Activated T-helper 1 cell treated with anti-CD3 and anti-CD28 coated beads, Interleukin-12 subunit alpha, Interleukin-12 subunit beta, Interleukin-2, Interleukin-4 antibody, amounts not matched to agents 30 ng/mL and 10 ng/mL and 1 ng/mL, durations not matched to agents 14 hours and 24 hours and 36 hours (primary cell): Measurements from ENCODE around the gene SERPINF2. TPM values are rescaled to one million over a fixed set of nuclear protein-coding genes. Genes with fewer than 3 reads are reported as not detected.
"Not testable (repeated sequence)": the region's sequence is repeated elsewhere in the genome, so short reads cannot be mapped to it uniquely, and the experiment has no call there.

Experiments used
- DNase-seq: peaks from one replicate; pipeline ENCODE4 v3.0.0; 2021; ENCODE audit warnings: low spot score
- H3K27ac Mint-ChIP-seq: one replicate; pipeline ENCODE4 v1.8.0; 2021; ENCODE audit warnings: mild to moderate bottlenecking, mixed read lengths
- H3K27me3 Mint-ChIP-seq: one replicate; pipeline ENCODE4 v1.8.0; 2022; ENCODE audit warnings: mild to moderate bottlenecking, moderate library complexity, mixed read lengths; ENCODE audit not compliant: insufficient read depth
- H3K36me3 Mint-ChIP-seq: one replicate; pipeline ENCODE4 v1.8.0; 2021; ENCODE audit warnings: low read depth, mixed read lengths
- H3K4me1 Mint-ChIP-seq: one replicate; pipeline ENCODE4 v1.8.0; 2021; ENCODE audit warnings: low read depth, mixed read lengths
- H3K4me3 Mint-ChIP-seq: one replicate; pipeline ENCODE4 v1.8.0; 2021; ENCODE audit warnings: mild to moderate bottlenecking, moderate library complexity, mixed read lengths
- H3K9me3 Mint-ChIP-seq: one replicate; pipeline ENCODE4 v1.8.0; 2021; ENCODE audit warnings: mixed read lengths
- intact Hi-C: fragments of 100-400 bp; cut with micrococcal nuclease; formaldehyde crosslinking; loops from one replicate; pipeline ENCODE4 v1.15.1; 2024
- total RNA-seq: library from RNA; stranded (reverse); gene quantifications from 2 replicates; pipeline ENCODE4 v1.2.3, GENCODE V29; 2022

Gene SERPINF2
- total RNA-seq, 1 donor from 2014 or later = 0.41 TPM

DNA sequence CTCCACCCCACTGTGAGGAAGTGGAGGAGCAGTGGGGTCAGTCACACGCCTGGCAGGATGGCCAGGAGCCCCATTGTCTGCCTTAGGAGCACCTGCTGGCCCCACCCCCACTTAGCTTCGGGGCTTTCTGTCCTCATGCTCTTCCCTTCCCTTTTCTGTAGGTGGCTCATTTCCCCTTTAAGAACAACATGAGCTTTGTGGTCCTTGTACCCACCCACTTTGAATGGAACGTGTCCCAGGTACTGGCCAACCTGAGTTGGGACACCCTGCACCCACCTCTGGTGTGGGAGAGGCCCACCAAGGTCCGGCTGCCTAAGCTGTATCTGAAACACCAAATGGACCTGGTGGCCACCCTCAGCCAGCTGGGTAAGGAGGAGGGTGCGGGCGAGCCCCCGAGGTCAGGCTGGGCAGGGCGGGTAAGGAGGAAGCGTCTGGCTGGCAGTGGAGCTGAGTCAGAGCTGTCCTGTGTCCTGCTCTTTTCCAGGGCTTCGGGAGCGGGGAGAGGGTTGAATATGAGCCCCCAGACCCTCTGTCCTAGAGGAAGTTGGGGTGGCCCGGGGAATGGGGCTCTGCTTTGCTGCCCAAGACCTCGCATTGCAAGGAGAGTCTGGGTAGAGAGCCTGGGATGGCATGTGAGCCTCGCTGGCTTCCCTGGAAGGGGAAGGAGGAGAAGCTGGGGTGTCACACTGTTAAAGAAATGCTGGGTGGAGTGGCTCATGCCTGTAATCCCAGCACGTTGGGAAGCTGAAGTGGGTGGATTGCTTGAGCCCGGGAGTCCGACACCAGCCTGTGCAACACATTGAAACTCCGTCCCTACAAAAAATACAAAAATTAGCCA lies 10.0 kb downstream of the SERPINF2 start:
- Mint-ChIP-seq H3K36me3 (no peaks in the 10 kb centered on the region), H3K4me1 (no peaks in the 10 kb centered on the region), H3K9me3 (no peaks in the 10 kb centered on the region), H3K4me3 (no peak overlapping the region), H3K27ac (no peak overlapping the region), H3K27me3 (peaks cover 2% of the 10 kb centered on the region)
- intact Hi-C loops = no loop called here
- DNase-seq = no peak

DNA sequence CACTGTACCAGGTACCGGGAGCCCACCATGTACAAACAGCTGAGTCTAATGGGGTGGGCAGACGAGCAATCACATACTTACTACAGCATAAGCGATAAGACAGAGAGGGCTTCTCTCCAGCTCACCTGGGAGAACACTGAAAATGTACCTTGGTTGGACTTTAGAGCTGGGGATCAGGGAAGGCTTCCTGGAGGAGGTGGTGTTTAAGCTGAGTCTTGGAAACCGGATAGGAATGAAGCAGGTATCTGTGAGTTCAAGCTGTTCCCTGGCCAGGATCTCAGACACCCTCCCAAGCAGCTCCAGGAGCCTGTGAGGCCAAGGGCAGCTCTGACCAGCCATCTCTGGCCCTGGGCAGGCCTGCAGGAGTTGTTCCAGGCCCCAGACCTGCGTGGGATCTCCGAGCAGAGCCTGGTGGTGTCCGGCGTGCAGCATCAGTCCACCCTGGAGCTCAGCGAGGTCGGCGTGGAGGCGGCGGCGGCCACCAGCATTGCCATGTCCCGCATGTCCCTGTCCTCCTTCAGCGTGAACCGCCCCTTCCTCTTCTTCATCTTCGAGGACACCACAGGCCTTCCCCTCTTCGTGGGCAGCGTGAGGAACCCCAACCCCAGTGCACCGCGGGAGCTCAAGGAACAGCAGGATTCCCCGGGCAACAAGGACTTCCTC lies 11.2 kb downstream of the SERPINF2 start:
- no peak overlapping the region for H3K27ac Mint-ChIP-seq
- no peak for DNase-seq
- no peaks in the 10 kb centered on the region for H3K36me3 Mint-ChIP-seq
- no peak overlapping the region for H3K4me3 Mint-ChIP-seq
- intact Hi-C loops = no loop called here
- peaks cover 6% of the 10 kb centered on the region for H3K27me3 Mint-ChIP-seq
- no peaks in the 10 kb centered on the region for H3K9me3 Mint-ChIP-seq
- no peaks in the 10 kb centered on the region for H3K4me1 Mint-ChIP-seq

DNA sequence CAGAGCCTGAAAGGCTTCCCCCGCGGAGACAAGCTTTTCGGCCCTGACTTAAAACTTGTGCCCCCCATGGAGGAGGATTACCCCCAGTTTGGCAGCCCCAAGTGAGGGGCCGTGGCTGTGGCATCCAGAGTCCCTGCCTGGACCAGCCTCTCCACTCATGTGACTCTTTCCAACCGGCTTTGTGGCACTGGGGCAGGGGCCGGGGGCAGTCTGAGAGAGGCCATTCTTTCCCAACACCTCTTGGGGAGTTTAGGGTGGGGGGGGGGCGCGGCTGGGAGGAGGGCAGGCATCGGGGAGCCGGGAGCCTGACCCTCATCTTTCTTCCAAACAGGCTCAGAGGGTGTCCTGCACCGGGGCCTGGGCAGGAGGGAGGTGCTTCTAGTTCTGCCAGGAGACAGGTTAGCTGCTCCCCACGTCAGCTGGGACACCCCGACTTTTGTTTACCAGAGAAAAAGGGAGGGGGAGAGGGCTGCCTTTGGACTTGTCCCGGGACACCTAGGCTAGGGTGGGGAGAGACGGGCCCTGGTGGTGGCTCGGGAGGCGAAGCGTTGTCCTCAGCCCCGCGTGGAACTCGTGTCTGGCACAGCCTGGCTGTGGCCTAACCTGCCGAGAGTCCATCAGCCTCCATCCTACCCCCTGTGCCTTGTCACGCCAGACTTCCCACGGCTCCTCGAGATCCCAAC lies 11.9 kb downstream of the SERPINF2 start:
- no peak overlapping the region for H3K27ac Mint-ChIP-seq
- H3K4me1 Mint-ChIP-seq = no peaks in the 10 kb centered on the region

DNA sequence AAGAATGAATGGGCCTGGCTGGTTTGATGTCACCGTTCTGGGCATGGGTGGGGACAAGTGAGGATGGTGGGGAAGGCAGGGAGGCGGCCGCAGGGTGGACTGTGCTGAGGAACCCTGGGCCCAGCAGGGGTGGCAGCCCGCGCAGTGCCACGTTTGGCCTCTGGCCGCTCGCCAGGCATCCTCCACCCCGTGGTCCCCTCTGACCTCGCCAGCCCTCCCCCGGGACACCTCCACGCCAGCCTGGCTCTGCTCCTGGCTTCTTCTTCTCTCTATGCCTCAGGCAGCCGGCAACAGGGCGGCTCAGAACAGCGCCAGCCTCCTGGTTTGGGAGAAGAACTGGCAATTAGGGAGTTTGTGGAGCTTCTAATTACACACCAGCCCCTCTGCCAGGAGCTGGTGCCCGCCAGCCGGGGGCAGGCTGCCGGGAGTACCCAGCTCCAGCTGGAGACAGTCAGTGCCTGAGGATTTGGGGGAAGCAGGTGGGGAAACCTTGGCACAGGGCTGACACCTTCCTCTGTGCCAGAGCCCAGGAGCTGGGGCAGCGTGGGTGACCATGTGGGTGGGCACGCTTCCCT lies 12.7 kb downstream of the SERPINF2 start:
- Mint-ChIP-seq H3K27me3 (peaks cover 5% of the 10 kb centered on the region), H3K27ac (no peak overlapping the region), H3K4me1 (no peaks in the 10 kb centered on the region), H3K9me3 (no peaks in the 10 kb centered on the region), H3K36me3 (no peaks in the 10 kb centered on the region), H3K4me3 (no peak overlapping the region)
- intact Hi-C loops = no loop called here
- no peak for DNase-seq

More for the DNA sequence above, 11.9 kb downstream of the SERPINF2 start:
- no peaks in the 10 kb centered on the region for H3K9me3 Mint-ChIP-seq
- H3K36me3 Mint-ChIP-seq = no peaks in the 10 kb centered on the region
- no peak for DNase-seq
- H3K27me3 Mint-ChIP-seq = peaks cover 5% of the 10 kb centered on the region
- no peak overlapping the region for H3K4me3 Mint-ChIP-seq
- intact Hi-C loops = no loop called here

DNA sequence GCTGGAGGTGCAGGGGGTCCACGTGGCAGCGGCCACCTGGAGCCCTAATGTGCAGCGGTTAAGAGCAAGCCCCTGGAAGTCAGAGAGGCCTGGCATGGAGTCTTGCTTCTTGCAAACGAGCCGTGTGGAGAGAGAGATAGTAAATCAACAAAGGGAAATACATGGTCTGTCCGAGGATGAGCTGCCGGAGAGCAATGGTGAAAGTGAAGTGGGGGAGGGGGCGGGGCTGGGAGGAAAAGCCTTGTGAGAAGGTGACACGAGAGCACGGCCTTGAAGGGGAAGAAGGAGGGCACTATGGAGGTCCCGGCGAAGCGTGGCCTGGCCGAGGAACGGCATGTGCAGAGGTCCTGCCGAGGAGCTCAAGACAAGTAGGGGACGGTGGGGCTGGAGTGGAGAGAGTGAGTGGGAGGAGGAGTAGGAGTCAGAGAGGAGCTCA lies 13.2 kb downstream of the SERPINF2 start:
- Mint-ChIP-seq H3K4me1 (no peaks in the 10 kb centered on the region), H3K27me3 (peaks cover 5% of the 10 kb centered on the region), H3K36me3 (no peaks in the 10 kb centered on the region), H3K27ac (no peak overlapping the region), H3K9me3 (no peaks in the 10 kb centered on the region), H3K4me3 (no peak overlapping the region)
- intact Hi-C loops = no loop called here
- DNase-seq = no peak

DNA sequence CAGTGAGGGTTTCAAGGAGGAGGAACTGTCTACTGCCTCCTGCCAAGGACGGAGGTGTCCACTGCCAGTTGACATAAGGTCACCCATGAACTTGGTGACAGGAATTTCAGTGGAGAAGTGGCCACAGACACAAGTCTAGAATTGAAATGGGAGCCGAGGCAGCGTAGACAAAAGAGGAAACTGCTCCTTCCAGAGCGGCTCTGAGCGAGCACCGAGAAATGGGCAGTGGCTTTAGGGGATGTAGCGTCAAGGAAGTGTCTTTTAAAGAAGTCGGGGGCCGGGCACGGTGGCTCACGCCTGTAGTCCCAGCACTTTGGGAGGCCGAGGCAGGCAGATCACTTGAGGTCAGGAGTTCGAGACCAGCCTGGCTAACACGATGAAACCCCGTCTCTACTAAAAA lies 16.1 kb downstream of the SERPINF2 start:
- Mint-ChIP-seq H3K27ac (no peak overlapping the region), H3K4me1 (peaks cover 19% of the 10 kb centered on the region), H3K36me3 (no peaks in the 10 kb centered on the region), H3K9me3 (no peaks in the 10 kb centered on the region), H3K27me3 (peaks cover 5% of the 10 kb centered on the region), H3K4me3 (no peak overlapping the region)
- intact Hi-C loops = no loop called here
- DNase-seq = no peak

DNA sequence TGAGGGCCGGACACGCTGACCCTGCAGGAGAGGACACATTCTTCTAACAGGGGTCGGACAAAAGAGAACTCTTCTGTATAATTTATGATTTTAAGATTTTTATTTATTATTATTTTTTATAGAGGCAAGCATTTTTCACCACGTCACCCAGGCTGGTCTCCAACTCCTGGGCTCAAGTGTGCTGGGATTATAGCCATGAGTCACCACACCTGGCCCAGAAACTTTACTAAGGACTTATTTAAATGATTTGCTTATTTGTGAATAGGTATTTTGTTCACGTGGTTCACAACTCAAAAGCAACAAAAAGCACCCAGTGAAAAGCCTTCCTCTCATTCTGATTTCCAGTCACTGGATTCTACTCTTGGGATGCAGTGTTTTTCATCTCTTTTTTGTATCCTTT lies 16.9 kb downstream of the SERPINF2 start:
- peaks cover 27% of the 10 kb centered on the region for H3K4me1 Mint-ChIP-seq

DNA sequence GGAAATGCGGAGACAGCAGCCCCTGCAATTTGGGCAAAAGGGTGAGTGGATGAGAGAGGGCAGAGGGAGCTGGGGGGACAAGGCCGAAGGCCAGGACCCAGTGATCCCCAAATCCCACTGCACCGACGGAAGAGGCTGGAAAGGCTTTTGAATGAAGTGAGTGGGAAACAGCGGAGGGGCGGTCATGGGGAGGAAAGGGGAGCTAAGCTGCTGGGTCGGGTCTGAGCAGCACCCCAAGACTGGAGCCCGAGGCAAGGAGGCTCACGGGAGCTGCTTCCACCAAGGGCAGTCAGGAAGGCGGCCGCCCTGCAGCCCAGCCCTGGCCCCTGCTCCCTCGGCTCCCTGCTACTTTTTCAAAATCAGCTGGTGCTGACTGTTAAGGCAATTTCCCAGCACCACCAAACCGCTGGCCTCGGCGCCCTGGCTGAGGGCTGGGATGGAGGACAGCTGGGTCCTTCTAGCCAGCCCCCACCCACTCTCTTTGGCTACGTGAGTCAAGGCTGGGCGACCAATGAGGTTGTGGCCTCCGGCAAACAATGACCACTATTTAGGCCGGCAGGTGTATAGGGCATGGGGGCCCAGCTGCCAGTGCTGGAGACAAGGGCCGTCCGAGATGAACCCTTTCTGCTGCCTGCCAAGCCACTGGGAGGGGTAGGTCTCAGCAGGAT lies 19.7 kb downstream of the SERPINF2 start:
- no peak overlapping the region for H3K4me3 Mint-ChIP-seq

More for the DNA sequence above, 16.9 kb downstream of the SERPINF2 start:
- DNase-seq = no peak
- Mint-ChIP-seq H3K36me3 (peaks cover 2% of the 10 kb centered on the region), H3K4me3 (no peak overlapping the region), H3K27me3 (peaks cover 5% of the 10 kb centered on the region), H3K9me3 (no peaks in the 10 kb centered on the region), H3K27ac (no peak overlapping the region)
- intact Hi-C loops = no loop called here

DNA sequence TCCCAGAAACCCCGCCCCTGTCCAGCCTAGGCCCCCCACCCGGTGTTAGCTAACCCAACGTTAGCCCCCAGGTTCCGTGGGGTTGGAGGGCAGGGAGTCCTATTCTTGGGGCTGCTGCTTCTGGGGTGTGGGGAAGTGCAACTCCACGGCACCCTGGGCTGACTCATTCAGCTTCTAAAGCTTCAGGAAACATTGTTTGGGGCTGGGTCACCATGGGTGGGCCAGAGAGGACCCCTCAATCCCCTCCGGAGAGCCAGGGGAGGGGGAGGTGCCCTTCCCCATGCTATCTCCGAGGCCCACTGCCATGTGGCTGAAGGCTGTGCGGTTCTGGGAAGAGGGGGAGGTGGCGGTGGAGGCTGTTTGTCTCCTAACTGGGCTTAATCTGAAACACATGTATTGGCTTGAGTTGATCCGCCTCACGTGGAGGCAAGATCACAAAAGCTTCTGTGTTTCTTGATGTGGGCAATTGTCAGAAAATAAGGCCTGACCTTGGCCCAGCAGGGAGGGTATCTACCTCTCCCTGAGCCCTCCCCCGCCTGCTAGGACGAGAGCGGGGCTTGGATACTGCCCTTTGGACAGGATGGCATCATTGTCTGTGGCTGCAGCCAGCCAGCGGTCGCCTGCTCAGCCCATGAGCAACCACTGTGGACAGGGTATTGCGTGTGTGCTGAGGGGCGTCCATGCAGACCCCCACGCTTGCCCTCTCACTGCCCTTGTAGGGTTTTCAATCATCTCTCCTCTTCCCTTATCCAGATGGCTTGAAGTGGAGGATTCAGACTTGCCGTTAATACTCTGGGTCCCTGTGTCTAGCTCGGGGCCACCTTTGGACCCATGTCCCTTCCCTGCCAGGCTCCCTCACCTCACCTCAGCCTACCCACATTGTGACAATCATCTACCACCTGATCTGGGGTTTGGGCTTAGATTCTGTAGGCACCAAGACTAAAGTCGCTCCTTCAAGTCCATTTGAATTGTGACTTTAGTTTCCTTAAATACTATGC lies 20.5 kb downstream of the SERPINF2 start:
- H3K4me3 Mint-ChIP-seq = peak overlapping the region; percentile 59
- peaks cover 3% of the 10 kb centered on the region for H3K36me3 Mint-ChIP-seq
- peaks cover 29% of the 10 kb centered on the region for H3K4me1 Mint-ChIP-seq
- intact Hi-C loops = loop anchor here (5.0 kb wide), 1 partner anchor 41 kb away; the partner anchor contains the start of gene WDR81
- DNase-seq = no peak
- peak overlapping the region; percentile 79 for H3K27ac Mint-ChIP-seq
- H3K9me3 Mint-ChIP-seq = no peaks in the 10 kb centered on the region
- H3K27me3 Mint-ChIP-seq = peaks cover 5% of the 10 kb centered on the region

More for the DNA sequence above, 19.7 kb downstream of the SERPINF2 start:
- Mint-ChIP-seq H3K36me3 (peaks cover 3% of the 10 kb centered on the region), H3K9me3 (no peaks in the 10 kb centered on the region), H3K27ac (peak overlapping the region; percentile 34), H3K27me3 (peaks cover 5% of the 10 kb centered on the region), H3K4me1 (peaks cover 29% of the 10 kb centered on the region)
- intact Hi-C loops = loop anchor here (5.0 kb wide), 1 partner anchor 40 kb away; the partner anchor contains the start of gene WDR81
- no peak for DNase-seq

DNA sequence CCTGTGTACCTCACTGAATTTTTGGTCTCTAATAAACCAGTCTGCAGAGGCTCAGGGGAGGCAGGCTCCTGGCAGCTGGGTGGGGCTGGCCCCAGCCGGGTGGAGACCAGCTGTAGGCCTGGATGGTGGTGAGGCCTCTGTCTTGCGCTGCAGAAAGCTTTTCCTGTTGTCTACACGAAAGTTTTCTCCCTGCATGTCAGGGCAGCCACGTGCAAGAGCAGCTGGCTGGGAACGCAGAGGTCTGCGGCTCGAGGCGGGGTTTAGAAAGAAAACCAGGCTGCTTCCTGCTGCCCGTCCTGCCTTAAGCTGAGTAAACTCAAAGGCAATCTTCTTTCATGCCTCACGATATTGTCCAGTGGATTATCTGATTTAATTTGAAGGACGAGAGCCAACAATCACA lies 21.6 kb downstream of the SERPINF2 start:
- Mint-ChIP-seq H3K27ac (peak overlapping the region; percentile 79), H3K27me3 (no peaks in the 10 kb centered on the region), H3K4me1 (peaks cover 29% of the 10 kb centered on the region), H3K4me3 (peak overlapping the region; percentile 3), H3K9me3 (no peaks in the 10 kb centered on the region), H3K36me3 (peaks cover 3% of the 10 kb centered on the region)
- peak; percentile 74 for DNase-seq
- intact Hi-C loops = loop anchor here (5.0 kb wide), 1 partner anchor 42 kb away; the partner anchor contains the start of gene WDR81

DNA sequence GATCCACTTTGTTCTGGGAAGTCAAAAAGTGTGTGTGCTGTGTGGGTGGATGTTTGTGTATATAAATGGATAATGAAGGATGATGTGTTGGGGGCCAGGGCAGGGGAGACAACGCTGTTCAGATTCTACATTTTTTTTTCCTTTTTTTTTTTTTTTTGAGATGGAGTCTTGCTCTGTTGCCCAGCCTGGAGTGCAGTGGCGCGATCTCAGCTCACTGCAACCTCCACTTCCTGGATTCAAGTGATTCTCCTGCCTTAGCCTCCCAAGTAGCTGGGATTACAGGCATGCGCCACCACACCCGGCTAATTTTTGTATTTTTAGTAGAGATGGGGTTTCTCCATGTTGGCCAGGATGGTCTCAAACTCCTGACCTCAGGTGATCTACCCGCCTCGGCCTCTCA lies 22.0 kb downstream of the SERPINF2 start:
- not testable (repeated sequence) for H3K9me3 Mint-ChIP-seq, DNase-seq, H3K27me3 Mint-ChIP-seq, H3K36me3 Mint-ChIP-seq
- peak overlapping the region; percentile 3 for H3K4me3 Mint-ChIP-seq
- H3K27ac Mint-ChIP-seq = peak overlapping the region; percentile 79
- peaks cover 29% of the 10 kb centered on the region for H3K4me1 Mint-ChIP-seq
- intact Hi-C loops = loop anchor here (5.0 kb wide), 1 partner anchor 42 kb away; the partner anchor contains the start of gene WDR81
